Heart left ventricle (tissue), 16 donors: ENCODE measurements around the gene SERPINA5. TPM values are rescaled to one million over a fixed set of nuclear protein-coding genes. Genes with fewer than 3 reads are reported as not detected.
A peak's percentile ranks its signal among the peaks of the same experiment; 100 is the strongest.

Experiments used
- ATAC-seq, 4 donors: fragments of 200-7000 bp; cut with Tn5 transposase; one replicate each; pipeline ENCODE4 v1.9.1; 2020 to 2022; ENCODE audit warnings: moderate library complexity in 4 of 4, mild to moderate bottlenecking in 3 of 4, moderate number of reproducible peaks in 1 of 4
- DNase-seq, 5 donors: peaks; one replicate each; pipeline ENCODE4 v3.0.0-alpha.2; 2020
- H3K27ac ChIP-seq, 12 donors: fragments of 200-600 bp; sonication (generic) in 4 of 12; one replicate each; pipeline versions ENCODE4 v1.5.0 to v1.8.0; 2016 to 2022; ENCODE audit warnings: mild to moderate bottlenecking in 2 of 12
- H3K27me3 ChIP-seq, 9 donors: fragments of 200-600 bp; sonication (generic) in 2 of 9; one replicate each; pipeline versions ENCODE4 v1.5.1 to v1.8.0; 2016 to 2022; ENCODE audit warnings: mild to moderate bottlenecking in 3 of 9
- H3K36me3 ChIP-seq, 9 donors: fragments of 200-600 bp; sonication (generic) in 2 of 9; one replicate each; pipeline versions ENCODE4 v1.5.0 to v1.8.0; 2018 to 2022; ENCODE audit warnings: mild to moderate bottlenecking in 2 of 9
- H3K4me1 ChIP-seq, 12 donors: fragments of 200-600 bp; sonication (generic) in 4 of 12; one replicate each; pipeline versions ENCODE4 v1.5.0 to v1.8.0; 2016 to 2022; ENCODE audit warnings: mild to moderate bottlenecking in 3 of 12
- H3K4me3 ChIP-seq, 12 donors: fragments of 200-600 bp; sonication (generic) in 4 of 12; one replicate each; pipeline versions ENCODE4 v1.5.0 to v1.8.0; 2017 to 2022; ENCODE audit warnings: mild to moderate bottlenecking in 9 of 12, moderate library complexity in 4 of 12
- H3K9me3 ChIP-seq, 12 donors: fragments of 200-600 bp; sonication (generic) in 4 of 12; one replicate each; pipeline versions ENCODE4 v1.5.0 to v1.8.0; 2016 to 2022; ENCODE audit warnings: mild to moderate bottlenecking in 1 of 12
- POLR2A ChIP-seq, 2 donors: fragments of 450-650 bp; IDR thresholded peaks; one replicate each; pipeline ENCODE4 v1.6.1; 2017; ENCODE audit warnings: antibody characterized with exemption in 2 of 2, mild to moderate bottlenecking in 2 of 2, moderate library complexity in 2 of 2
- WGBS, 4 donors: extraction: QIAGEN DNeasy Blood & Tissue Kit in 2 of 4; methylation state at CpG; one replicate each; pipeline versions ENCODE4 v1.1.5 to v1.1.7; 2013 to 2018; 5-methylcytosine and 5-hydroxymethylcytosine counted together
- intact Hi-C, 10 donors: fragments of 100-400 bp; cut with DNase I; formaldehyde crosslinking; loops; one replicate each; pipeline versions ENCODE4 v1.11.1 to v1.14.2; 2022
- polyA plus RNA-seq, 2 donors: library from polyadenylated mRNA; stranded (reverse); fragments of 200-250 nt; gene quantifications; one replicate each; pipeline ENCODE4 v1.2.3, GENCODE V29; 2013
- total RNA-seq, 9 donors: library from RNA; depleted of rRNA in 2 of 9; stranded (reverse); fragments of >200 nt in 2 of 9; fragmentation: NEBNext Ultra II Directional in 3 of 9; extraction: Animal tissue kit (Norgen Biotek cat#: 25700) in 3 of 9; gene quantifications; one replicate each; pipeline versions ENCODE4 v1.1.0 to v1.2.4, GENCODE V29; 2016 to 2023
- TF ChIP-seq, protein P1 (sequence below), 12 donors: fragments of 200-600 bp; sonication (generic) in 4 of 12; IDR thresholded peaks; one replicate each; pipeline versions ENCODE4 v1.5.0 to v1.8.0; 2018 to 2022; ENCODE audit warnings: antibody characterized with exemption in 12 of 12, mild to moderate bottlenecking in 5 of 12
- donor health status: ischemic (EF 13 %, LVEDD 7.1; RV severe dilation, severe dysfunction).
- donor health status: healthy with polysubstance abuse.
- donor health status: DM: no; HTN: yes; CAD: no.
- donor health status: DM: no; HTN: no; CAD: no.
- donor health status: ischemic (EF 25% LVEDD 6.9; RV normal size, moderate dysfunction).
- donor health status: ischemic (EF 25% LVEDD 5.7; RV mildly dilated, moderate dysfunction).
- donor health status: healthy.
- donor health status: DM: yes; HTN: yes; CAD: no.
- donor health status: ischemic (EF 35%, LVEDD 5.7; RV mildly dilated, moderate dysfunction).
- donor health status: nonischemic (EF 11% LVEDD 7.7; RV severe dilation, severe dysfunction).
- donor health status: DM: yes; HTN: yes; CAD: no.
- donor health status: PGD.
- donor health status: ischemic (EF 29% LVEDD 5.4; RV normal size, mild dysfunction).
- donor health status: nonischemic (EF 23%, LVEDD 6.1; RV moderate dilation, normal function).

SERPINA5 gene
- total and polyA plus RNA-seq, 11 donors: 0.54 to 4.5 (median 1.1) TPM

DNA sequence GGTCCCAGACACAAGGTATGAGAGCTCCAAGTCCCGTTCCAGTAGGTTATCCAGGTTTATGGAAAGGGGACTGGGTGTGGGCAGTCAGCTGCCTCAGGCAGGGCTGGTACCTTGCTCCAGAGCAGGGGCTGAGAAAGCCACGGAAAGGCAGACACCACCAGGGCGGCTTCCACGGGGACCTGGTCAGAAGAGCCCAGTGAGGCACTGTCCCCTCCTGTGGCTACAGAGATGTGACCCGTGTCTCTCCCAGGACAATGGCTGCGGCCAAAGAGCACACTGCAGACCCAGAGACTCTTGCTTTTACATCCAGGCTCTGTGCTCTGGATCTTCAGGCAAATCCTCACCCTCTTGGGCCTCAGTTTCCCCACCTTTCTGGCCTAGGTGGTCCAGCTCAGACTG is 11.2 kb upstream of the SERPINA5 start:
- TF ChIP-seq, protein P1, sequence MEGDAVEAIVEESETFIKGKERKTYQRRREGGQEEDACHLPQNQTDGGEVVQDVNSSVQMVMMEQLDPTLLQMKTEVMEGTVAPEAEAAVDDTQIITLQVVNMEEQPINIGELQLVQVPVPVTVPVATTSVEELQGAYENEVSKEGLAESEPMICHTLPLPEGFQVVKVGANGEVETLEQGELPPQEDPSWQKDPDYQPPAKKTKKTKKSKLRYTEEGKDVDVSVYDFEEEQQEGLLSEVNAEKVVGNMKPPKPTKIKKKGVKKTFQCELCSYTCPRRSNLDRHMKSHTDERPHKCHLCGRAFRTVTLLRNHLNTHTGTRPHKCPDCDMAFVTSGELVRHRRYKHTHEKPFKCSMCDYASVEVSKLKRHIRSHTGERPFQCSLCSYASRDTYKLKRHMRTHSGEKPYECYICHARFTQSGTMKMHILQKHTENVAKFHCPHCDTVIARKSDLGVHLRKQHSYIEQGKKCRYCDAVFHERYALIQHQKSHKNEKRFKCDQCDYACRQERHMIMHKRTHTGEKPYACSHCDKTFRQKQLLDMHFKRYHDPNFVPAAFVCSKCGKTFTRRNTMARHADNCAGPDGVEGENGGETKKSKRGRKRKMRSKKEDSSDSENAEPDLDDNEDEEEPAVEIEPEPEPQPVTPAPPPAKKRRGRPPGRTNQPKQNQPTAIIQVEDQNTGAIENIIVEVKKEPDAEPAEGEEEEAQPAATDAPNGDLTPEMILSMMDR (IDR thresholded peaks at IDR 0.05): no peak
- no peak for TF ChIP-seq POLR2A (IDR thresholded peaks at IDR 0.05)
- ATAC-seq: no peak
- 82 to 87% (median 83%) methylated on average over 3 to 6 of the region's 6 CpGs; no CpG with 5 or more reads in 1 of the 4 donors for WGBS, 4 donors

DNA sequence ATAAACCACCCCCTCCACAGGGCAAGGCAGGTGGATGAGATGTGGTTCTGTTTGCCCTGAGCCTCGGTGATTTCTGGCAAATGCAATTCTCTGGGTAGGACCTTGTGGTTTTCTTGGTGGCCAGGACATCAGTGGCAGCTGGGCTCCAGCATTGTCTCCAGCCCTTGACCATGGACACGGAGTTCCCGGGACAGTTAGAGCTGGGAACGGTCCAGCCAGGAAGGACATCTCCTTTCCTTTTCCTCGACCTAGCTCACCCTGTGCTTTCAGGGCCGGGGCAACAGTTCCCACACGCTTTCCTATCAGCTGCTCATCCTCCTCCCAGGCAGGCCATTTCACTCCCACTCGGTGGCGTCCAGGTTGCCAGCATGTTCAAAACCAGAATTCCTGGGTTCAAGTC is 10.8 kb upstream of the SERPINA5 start:
- no peak for TF ChIP-seq POLR2A (IDR thresholded peaks at IDR 0.05)
- TF ChIP-seq, protein P1 (IDR thresholded peaks at IDR 0.05): no peak
- Histone ChIP-seq H3K4me1 (peaks cover 0 to 9% (median 0%) of the 10 kb centered on the region in 12 donors), H3K36me3 (no peaks in the 10 kb centered on the region), H3K4me3 (no peak overlapping the region), H3K27me3 (peaks cover 0 to 10% (median 0%) of the 10 kb centered on the region in 9 donors), H3K27ac (no peak overlapping the region), H3K9me3 (no peaks in the 10 kb centered on the region)
- 58 to 74% (median 70%) methylated on average over 9 of the region's 9 CpGs for WGBS, 4 donors
- DNase-seq (no peak), ATAC-seq (no peak)
- intact Hi-C loops: no loop called here

More for the DNA sequence above, 11.2 kb upstream of the SERPINA5 start:
- intact Hi-C loops: no loop called here
- no peak overlapping the region for H3K27ac ChIP-seq
- H3K27me3 ChIP-seq: peaks cover 0 to 10% (median 0%) of the 10 kb centered on the region in 9 donors
- no peak for DNase-seq
- H3K9me3 ChIP-seq: no peaks in the 10 kb centered on the region
- H3K4me1 ChIP-seq: peaks cover 0 to 9% (median 0%) of the 10 kb centered on the region in 12 donors
- no peaks in the 10 kb centered on the region for H3K36me3 ChIP-seq
- no peak overlapping the region for H3K4me3 ChIP-seq

DNA sequence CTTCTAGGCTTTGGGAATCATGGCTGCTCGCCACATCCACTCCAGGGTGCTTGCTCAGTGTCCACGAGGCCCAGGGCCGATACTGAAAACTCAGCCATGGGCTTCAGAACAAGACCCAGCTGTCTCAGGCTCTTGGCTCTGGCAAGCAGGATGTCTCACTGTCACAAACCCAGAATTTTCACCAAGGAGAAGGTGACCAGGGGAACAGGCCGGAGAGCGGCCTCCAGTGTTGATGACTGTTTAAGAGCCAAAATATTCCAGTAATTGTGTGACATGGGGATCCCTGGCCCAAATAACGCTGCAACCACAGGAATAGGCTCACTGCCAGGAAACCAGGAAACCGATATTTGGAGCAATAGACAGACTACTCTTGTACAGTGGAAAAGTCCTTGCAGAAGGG is 9.8 kb upstream of the SERPINA5 start:
- no peaks in the 10 kb centered on the region for H3K9me3 ChIP-seq
- no peak for TF ChIP-seq POLR2A (IDR thresholded peaks at IDR 0.05)
- TF ChIP-seq, protein P1 (IDR thresholded peaks at IDR 0.05): no peak
- H3K4me3 ChIP-seq: no peak overlapping the region
- ATAC-seq: peak in 3 of 4 donors; percentile 34 to 61 (median 35)
- peaks cover 0 to 10% (median 0%) of the 10 kb centered on the region in 9 donors for H3K27me3 ChIP-seq
- peak in 1 of 5 donors; percentile 44 for DNase-seq
- peak overlapping the region in 7 of 12 donors; percentile 16 to 67 (median 35) for H3K27ac ChIP-seq
- 54 to 71% (median 60%) methylated on average over 6 to 7 of the region's 7 CpGs for WGBS, 4 donors
- peaks cover 0 to 9% (median 0%) of the 10 kb centered on the region in 12 donors for H3K4me1 ChIP-seq
- intact Hi-C loops: no loop called here
- no peaks in the 10 kb centered on the region for H3K36me3 ChIP-seq

- H3K9me3 ChIP-seq: no peaks in the 10 kb centered on the region
- TF ChIP-seq, protein P1 (IDR thresholded peaks at IDR 0.05): no peak
- TF ChIP-seq POLR2A (IDR thresholded peaks at IDR 0.05): no peak
- ATAC-seq: peak in 1 of 4 donors; percentile 73
Observed at GRCh38 chr14:94571950-94572349, 9.3 kb upstream of the SERPINA5 start.

More at GRCh38 chr14:94571950-94572349, 9.3 kb upstream of the SERPINA5 start:
- no peaks in the 10 kb centered on the region for H3K36me3 ChIP-seq
- WGBS, 4 donors: 77 to 84% (median 79%) methylated on average over 6 of the region's 6 CpGs
- no peak overlapping the region for H3K4me3 ChIP-seq
- peaks cover 0 to 9% (median 0%) of the 10 kb centered on the region in 12 donors for H3K4me1 ChIP-seq
- DNase-seq: no peak
- intact Hi-C loops: no loop called here
- peaks cover 0 to 10% (median 0%) of the 10 kb centered on the region in 9 donors for H3K27me3 ChIP-seq
- peak overlapping the region in 7 of 12 donors; percentile 16 to 67 (median 35) for H3K27ac ChIP-seq
